NCI-H748 (cell line): ENCODE results near the gene BRD7.

Source experiments
- DNase-seq: peaks from one replicate; lab custom pipeline; 2025; ENCODE audit not compliant: unreplicated experiment; lab: John Stamatoyannopoulos, UW

The BRD7 gene

DNA sequence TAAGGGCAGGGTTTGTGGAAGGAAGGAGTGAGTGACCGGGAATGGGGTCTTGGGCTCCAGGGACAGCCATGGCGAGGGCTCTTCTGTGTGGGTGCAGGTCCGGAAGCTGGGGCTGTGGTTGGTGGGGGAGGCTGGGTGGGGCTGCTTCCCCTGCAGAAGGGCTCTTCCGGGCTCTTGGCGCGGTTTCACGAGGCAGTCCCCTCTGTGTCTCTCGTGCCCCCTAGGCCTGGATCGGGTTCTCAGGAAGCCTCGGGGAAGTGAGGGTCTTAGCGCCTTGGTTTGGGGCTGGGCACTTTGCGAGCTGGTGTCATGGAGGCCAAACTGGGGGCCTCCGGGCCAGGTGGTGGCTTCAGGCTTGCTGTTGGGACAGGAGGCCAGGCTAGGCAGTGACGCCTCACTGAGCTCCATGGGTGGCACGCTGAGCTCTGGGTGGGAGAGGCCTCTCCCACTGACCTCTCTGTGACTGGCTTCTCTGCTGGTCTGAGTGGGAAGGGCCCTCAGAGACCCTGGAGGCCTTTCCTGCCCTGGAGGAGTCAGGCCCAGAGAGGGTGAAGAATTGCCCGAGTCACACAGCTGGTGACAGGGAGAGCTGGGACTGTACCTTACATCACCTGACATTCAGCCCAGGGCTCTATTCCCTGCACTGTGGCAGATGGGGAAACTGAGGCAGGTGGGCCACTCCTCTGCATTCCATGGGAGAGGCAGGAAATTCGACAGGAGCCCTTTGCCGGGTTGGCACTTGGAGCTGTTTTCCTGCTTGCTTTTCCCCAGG is 94.3 kb downstream of the BRD7 start:
- no peak for DNase-seq

- DNase-seq = no peak
These were observed 94.9 kb downstream of the BRD7 start for GRCh38 chr16:50273888-50274325.

DNA sequence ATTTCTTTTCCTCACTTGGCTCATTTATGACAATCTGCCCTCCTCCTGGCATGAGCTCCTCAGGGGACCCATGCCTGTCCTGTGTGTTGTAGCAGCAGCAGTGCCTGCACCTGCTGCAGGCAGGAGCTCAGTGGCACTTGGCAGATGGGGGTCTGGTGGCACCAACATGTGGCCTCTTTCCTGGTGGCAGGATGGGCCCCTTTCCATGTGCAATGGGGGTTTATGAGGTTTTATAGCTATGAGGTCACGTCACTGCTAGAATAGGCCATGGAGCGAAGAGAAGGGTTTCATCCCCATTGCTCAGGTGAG is 95.5 kb downstream of the BRD7 start:
- no peak for DNase-seq

GRCh38 chr16:50272687-50273381 is 96.0 kb downstream of the BRD7 start:
- DNase-seq = no peak

- DNase-seq = no peak
These were observed 96.6 kb downstream of the BRD7 start for GRCh38 chr16:50272111-50272571.

DNA sequence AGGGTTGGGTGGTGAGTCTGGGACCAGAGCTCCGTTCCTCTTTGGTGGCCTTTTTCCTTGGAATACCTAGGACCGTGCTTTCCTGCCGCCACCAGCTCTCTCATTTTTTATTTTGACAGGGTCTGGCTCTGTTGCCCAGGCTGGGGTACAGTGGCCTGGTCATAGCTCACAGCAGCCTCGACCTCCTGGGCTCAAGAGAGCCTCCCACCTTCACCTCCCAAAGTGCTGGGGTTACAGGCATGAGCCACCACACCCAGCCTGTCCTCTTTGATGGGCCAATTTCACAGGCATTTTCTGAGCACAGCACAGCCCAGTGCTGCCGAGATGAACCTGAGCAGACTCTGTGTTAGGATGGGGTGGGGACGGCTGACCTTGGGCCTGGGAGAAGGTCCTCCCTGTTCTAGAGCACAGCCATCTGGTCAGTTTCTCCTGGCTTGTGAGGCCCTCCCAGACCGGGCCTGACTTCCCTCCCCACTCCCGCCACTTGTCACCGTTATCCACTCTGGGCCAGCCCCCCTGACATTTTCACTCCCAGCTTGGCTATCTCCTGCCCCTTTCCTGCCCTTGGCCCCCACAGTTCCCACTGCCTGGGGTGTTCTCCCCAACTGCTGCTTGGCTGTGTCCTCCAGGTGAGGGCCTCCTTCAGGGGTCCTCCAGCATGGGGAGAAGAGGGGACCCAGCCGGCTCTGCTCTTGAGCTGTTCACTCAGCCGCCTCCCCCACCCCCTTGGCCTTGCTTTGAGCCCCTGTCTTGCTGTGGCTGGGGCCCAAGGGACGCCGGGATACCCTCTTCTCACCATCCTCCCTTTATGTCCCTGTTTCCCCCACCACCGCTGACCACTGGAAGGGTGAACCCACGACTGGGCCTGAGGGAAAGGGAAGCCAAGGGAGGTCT is 97.4 kb downstream of the BRD7 start:
- DNase-seq = no peak

- DNase-seq = no peak
These were observed 98.2 kb downstream of the BRD7 start for GRCh38 chr16:50270510-50271147.

DNA sequence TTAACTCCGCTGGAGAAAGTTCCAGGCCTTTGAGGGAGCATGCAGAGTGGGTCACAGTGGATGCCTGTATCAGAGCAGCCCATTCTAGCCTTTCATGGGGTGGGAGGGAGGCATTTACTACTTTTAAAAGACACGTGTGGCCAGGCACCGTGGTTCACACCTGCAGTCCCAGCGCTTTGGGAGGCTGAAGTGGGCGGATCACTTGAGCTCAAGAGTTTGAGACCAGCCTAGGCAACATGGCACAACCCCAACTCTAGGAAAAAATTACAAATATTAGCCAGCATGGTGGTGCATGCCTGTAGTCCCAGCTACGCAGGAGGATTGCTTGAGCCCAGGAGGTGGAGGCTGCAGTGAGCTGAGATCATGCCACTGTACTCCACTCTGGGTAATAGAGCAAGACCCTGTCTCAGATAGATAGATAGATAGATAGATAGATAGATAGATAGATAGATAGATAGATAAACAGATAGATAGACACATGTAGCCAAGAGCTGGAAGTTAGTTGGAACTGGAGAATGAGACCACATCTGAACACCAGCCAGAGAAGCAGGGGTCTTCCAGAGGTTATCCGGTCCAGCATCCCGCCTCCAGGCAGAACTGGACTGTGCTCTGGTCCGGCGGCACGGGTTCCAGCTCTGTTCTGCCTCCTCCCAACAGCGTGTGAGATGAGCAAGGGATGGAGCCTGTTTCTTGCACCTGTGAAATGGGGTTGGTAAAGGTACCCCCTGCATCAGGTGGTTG is 98.8 kb downstream of the BRD7 start:
- DNase-seq = no peak

GRCh38 chr16:50269061-50269705 is 99.6 kb downstream of the BRD7 start:
- DNase-seq = no peak

DNA sequence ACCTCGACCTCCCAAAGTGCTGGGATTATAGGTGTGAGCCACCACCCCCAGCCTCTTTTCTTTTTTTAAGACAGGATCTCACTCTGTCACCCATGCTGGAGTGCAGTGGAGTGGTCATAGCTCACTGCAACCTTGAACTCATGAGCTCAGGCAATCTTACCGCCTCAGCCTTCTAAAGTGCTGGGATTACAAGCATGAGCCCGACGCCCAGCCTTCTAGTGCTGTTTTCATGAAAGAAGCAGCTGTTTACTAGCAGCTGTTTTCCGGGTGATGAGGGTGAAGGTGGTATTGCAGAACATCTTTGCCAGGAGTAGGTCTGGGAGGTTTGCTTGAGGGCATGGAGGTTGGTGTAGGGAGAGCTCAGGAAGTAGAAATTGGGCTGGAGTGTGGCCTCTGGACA is 100.4 kb downstream of the BRD7 start:
- no peak for DNase-seq

DNA sequence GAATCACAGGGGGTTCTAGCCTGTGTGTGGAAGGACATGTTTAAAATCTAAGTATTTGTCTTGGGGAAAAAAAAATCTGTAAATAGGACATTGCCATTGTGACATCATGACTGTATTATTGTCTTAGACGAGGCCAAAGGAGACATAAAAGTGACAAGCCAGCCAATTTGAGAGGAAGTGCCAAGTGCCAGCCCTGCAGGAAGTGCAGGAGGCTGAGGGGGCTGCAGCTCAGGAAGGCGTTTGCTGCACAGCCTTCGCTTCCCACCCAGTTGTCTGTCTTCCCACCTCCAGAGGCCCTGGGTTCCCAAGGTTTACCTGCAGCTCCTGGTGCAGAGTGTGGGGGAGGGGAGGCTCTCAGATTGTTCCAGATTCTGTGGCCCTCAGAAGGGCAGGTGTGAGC is 101.1 kb downstream of the BRD7 start:
- no peak for DNase-seq

GRCh38 chr16:50267151-50267631 is 101.6 kb downstream of the BRD7 start:
- DNase-seq = no peak

DNA sequence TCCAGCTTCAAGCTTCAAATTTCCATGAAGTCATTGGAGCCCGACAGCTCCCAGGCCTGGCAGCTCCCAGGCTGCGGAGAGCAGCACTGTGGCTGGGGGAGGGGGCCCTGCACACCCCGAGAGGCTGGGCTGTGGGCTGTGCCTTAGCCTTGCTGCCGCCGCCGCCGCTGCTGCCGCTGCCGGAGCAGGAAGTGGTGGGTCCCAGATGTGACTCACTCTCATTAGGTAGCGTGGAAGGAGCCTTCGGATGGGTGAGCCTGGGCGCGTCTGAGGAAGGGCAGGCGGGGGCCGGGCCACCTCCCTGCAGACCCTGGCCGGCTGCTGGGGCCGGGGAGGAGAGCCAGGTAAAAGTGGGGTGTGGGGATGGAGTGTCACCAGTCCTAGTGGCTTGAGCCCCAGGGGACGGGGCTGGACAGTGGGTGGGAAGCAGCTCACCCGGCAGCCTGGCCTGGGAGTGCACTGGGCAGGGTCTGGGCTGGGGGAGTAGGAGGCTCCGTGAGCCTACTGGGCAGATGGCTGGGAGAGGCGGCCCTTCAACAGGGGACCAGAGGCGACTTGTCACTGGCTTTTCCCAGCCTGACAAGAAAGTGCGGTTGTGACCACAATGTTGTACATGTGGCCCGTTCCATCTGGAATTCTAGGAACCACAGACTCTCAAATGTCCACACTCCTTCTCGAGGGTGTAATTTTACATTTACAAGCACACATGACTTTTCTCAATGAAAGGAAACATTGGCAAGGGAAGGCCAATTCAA is 102.3 kb downstream of the BRD7 start, which contains the start of gene ADCY7:
Gene ADCY7 (plus strand): TSS at position 215 of the 755 bp plus-strand sequence. CDS start 21,629 bp downstream, outside the sequence.
- no peak for DNase-seq
